Spleen (tissue), 11 donors: Measurements from ENCODE around the gene CAND2. TPM values are rescaled to one million over a fixed set of nuclear protein-coding genes. Genes with fewer than 3 reads are reported as not detected.

Experiments used
- DNase-seq: peaks from one replicate; pipeline ENCODE4 v3.0.0-alpha.2; 2020
- H3K27ac ChIP-seq, 8 donors: fragments of 200-600 bp; sonication (generic) in 7 of 8; 1 replicate in 4 of 8; 2 replicates in 4 of 8; pipeline versions ENCODE4 v1.5.0 to v1.8.0; 2016 to 2021; ENCODE audit warnings: inconsistent platforms in 4 of 8, mild to moderate bottlenecking in 4 of 8, moderate library complexity in 1 of 8
- H3K27me3 ChIP-seq, 7 donors: fragments of 200-600 bp; sonication (generic) in 6 of 7; replicated peaks in 1 of 7; 1 replicate in 4 of 7; 2 replicates in 3 of 7; pipeline versions ENCODE4 v1.5.0 to v1.8.0; 2016 to 2021; ENCODE audit warnings: inconsistent platforms in 3 of 7, mild to moderate bottlenecking in 1 of 7
- H3K36me3 ChIP-seq, 6 donors: fragments of 200-600 bp; sonication (generic) in 5 of 6; 1 replicate in 4 of 6; 2 replicates in 2 of 6; pipeline versions ENCODE4 v1.5.0 to v1.8.0; 2016 to 2021; ENCODE audit warnings: inconsistent platforms in 2 of 6
- H3K4me1 ChIP-seq, 6 donors: fragments of 200-600 bp; sonication (generic) in 5 of 6; 1 replicate in 3 of 6; 2 replicates in 3 of 6; pipeline versions ENCODE4 v1.5.0 to v1.8.0; 2016 to 2021; ENCODE audit warnings: inconsistent platforms in 3 of 6
- H3K4me3 ChIP-seq, 8 donors: fragments of 200-600 bp; sonication (generic) in 7 of 8; 1 replicate in 4 of 8; 2 replicates in 4 of 8; pipeline versions ENCODE4 v1.5.0 to v1.8.0; 2016 to 2021; ENCODE audit warnings: inconsistent platforms in 4 of 8, mild to moderate bottlenecking in 4 of 8, moderate library complexity in 2 of 8
- H3K9me3 ChIP-seq, 8 donors: fragments of 200-600 bp; sonication (generic) in 7 of 8; 1 replicate in 4 of 8; 2 replicates in 4 of 8; pipeline versions ENCODE4 v1.5.0 to v1.8.0; 2016 to 2021; ENCODE audit warnings: inconsistent platforms in 4 of 8
- CTCF ChIP-seq, 11 experiments: fragments of 200-600 bp in 7 of 11; fragments of 450-650 bp in 4 of 11; sonication (generic) in 4 of 11; IDR thresholded peaks in 8 of 11; conservative IDR thresholded peaks in 3 of 11; 1 replicate in 7 of 11; 2 replicates in 4 of 11; pipeline versions ENCODE4 v1.4.0 to v1.8.0; 2016 to 2021; ENCODE audit warnings: antibody characterized with exemption in 11 of 11, inconsistent platforms in 4 of 11, mild to moderate bottlenecking in 1 of 11
- POLR2A ChIP-seq, 3 donors: fragments of 450-650 bp; IDR thresholded peaks; one replicate each; pipeline ENCODE4 v1.5.1; 2017; ENCODE audit warnings: antibody characterized with exemption in 3 of 3, mild to moderate bottlenecking in 1 of 3
- POLR2AphosphoS5 ChIP-seq, 3 donors: sonication (generic); formaldehyde crosslinking; IDR thresholded peaks; one replicate each; pipeline ENCODE4 v1.5.1; 2017; ENCODE audit warnings: antibody characterized with exemption in 3 of 3
- WGBS, 5 donors: extraction: QIAGEN DNeasy Blood & Tissue Kit in 3 of 5; methylation state at CpG; one replicate each; pipeline versions ENCODE4 v1.1.5 to v1.1.7; 2013 to 2018; 5-methylcytosine and 5-hydroxymethylcytosine counted together
- intact Hi-C: fragments of 100-400 bp; cut with DNase I; formaldehyde crosslinking; loops from one replicate; pipeline ENCODE4 v1.15.0; 2023; ENCODE audit warnings: low total_unique reads
- polyA plus RNA-seq, 3 donors: library from polyadenylated mRNA; stranded (reverse); fragments of 200-250 nt; gene quantifications; one replicate each; pipeline ENCODE4 v1.2.1, GENCODE V29; 2013
- total RNA-seq, 7 donors: library from RNA; depleted of rRNA in 3 of 7; stranded (reverse); fragments of >200 nt in 3 of 7; fragmentation: NEBNext Ultra II Directional in 4 of 7; extraction: Animal tissue kit (Norgen Biotek cat#: 25700) in 4 of 7; gene quantifications; one replicate each; pipeline versions ENCODE4 v1.1.0 to v1.2.1, GENCODE V29; 2016 to 2021
- donor health status: healthy with polysubstance abuse.
- donor health status: DM: no; HTN: no; CAD: no; lungs with moderate emphysema.
- donor health status: DM: no; HTN: no; CAD: no.
- donor health status: Bipolar disorder and iron deficiency.
- donor health status: healthy.
- donor health status: DM: no; HTN: no; CAD: no.
- donor health status: DM: yes; HTN: yes; CAD: no.

Gene CAND2
- total and polyA plus RNA-seq, 10 donors, result 0.78 to 12.2 (median 7.5) TPM

DNA sequence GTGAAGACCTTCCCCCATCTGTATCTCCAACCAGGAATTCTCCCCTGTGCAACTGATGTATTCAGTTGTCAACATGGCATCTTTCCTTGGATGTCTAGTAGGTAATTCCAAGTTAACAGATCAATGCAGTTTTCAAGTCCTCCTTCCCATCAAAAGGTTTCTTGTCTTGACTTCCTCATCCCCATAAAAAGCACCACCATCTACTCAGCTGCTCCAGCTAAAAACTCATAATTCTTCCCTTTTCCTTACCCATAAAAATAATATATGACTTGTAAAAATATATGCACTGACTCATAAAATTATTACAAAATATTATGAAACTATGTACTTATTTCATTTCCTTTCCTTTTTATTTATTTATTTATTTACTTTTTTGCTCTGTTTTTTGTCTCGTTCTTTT lies 5.0 kb upstream of the CAND2 start:
- no peak overlapping the region for H3K27ac ChIP-seq
- H3K27me3 ChIP-seq, result peaks cover 0 to 9% (median 5%) of the 10 kb centered on the region in 7 donors
- WGBS, 5 donors, result 77 to 96% (median 88%) methylated on average over 1 of the region's 1 CpG
- peaks cover 0 to 8% (median 5%) of the 10 kb centered on the region in 6 donors for H3K4me1 ChIP-seq
- DNase-seq, result no peak
- no peaks in the 10 kb centered on the region for H3K36me3 ChIP-seq
- no peak overlapping the region for H3K4me3 ChIP-seq
- TF ChIP-seq CTCF (IDR thresholded peaks at IDR 0.05 in 8 of 11, conservative IDR thresholded peaks at IDR 0.05 in 3 of 11) (no peak), POLR2A (IDR thresholded peaks at IDR 0.05) (no peak), POLR2AphosphoS5 (IDR thresholded peaks at IDR 0.05) (no peak)
- intact Hi-C loops, result no loop called here
- H3K9me3 ChIP-seq, result no peaks in the 10 kb centered on the region

- Histone ChIP-seq H3K4me1 (peaks cover 0 to 31% (median 26%) of the 10 kb centered on the region in 6 donors), H3K27me3 (peaks cover 0 to 19% (median 8%) of the 10 kb centered on the region in 7 donors), H3K27ac (no peak overlapping the region), H3K4me3 (no peak overlapping the region), H3K9me3 (no peaks in the 10 kb centered on the region), H3K36me3 (no peaks in the 10 kb centered on the region)
- DNase-seq, result peak; percentile 14
- 76 to 92% (median 86%) methylated on average over 5 of the region's 5 CpGs for WGBS, 5 donors
- TF ChIP-seq POLR2A (IDR thresholded peaks at IDR 0.05), result no peak
- TF ChIP-seq CTCF (IDR thresholded peaks at IDR 0.05 in 8 of 11, conservative IDR thresholded peaks at IDR 0.05 in 3 of 11), result no peak
- TF ChIP-seq POLR2AphosphoS5 (IDR thresholded peaks at IDR 0.05), result no peak
- intact Hi-C loops, result no loop called here
Measured at GRCh38 chr3:12793701-12794100, 2.8 kb upstream of the CAND2 start.

DNA sequence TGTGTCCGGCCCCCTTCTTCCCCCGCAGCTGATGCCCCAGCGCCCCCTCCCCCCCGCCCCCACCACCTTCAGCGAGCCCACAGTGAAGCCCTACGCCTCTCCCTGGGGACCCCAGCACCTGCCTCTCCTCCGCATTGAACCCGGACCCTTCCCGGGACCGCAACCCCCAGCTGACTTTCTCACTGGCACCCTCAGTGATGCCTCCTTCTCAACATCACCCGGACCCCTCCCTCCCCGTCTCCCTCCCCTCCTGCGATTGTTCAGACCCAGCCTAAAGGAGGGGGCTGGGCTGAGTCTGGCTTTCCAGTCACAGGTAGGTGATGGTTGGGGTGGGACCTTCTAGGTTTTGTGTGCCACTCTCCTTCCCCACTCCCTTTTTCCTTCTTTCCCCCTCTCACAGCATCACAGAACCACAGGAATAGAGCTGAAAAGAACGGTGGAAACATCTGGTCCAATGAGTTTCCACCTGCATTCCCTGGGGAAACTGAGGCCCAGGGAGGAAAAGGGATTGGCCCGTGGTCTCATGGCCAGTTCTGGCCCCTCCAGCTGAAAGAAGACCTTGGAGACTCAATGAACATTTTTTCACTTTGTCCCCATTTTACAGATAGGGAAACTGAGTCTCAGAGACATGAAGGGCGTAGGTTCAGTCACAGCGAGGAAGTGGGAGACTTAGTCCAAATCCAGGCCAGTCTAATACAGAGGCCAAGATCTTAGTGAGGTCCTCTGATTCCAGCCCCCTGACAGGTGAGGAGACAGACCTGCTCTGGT lies 828 bp downstream of the CAND2 start:
- intact Hi-C loops, result no loop called here
- Histone ChIP-seq H3K4me3 (peak overlapping the region in 6 of 8 donors; percentile 47 to 77 (median 56)), H3K9me3 (no peaks in the 10 kb centered on the region), H3K27ac (peak overlapping the region in 5 of 8 donors; percentile 33 to 79 (median 69)), H3K4me1 (peaks cover 0 to 31% (median 26%) of the 10 kb centered on the region in 6 donors), H3K27me3 (peaks cover 0 to 19% (median 8%) of the 10 kb centered on the region in 7 donors), H3K36me3 (no peaks in the 10 kb centered on the region)
- TF ChIP-seq POLR2AphosphoS5 (IDR thresholded peaks at IDR 0.05), result no peak
- TF ChIP-seq CTCF (IDR thresholded peaks at IDR 0.05 in 8 of 11, conservative IDR thresholded peaks at IDR 0.05 in 3 of 11), result no peak
- no peak for TF ChIP-seq POLR2A (IDR thresholded peaks at IDR 0.05)
- 37 to 59% (median 40%) methylated on average over 14 to 17 of the region's 17 CpGs for WGBS, 5 donors
- DNase-seq, result no peak

DNA sequence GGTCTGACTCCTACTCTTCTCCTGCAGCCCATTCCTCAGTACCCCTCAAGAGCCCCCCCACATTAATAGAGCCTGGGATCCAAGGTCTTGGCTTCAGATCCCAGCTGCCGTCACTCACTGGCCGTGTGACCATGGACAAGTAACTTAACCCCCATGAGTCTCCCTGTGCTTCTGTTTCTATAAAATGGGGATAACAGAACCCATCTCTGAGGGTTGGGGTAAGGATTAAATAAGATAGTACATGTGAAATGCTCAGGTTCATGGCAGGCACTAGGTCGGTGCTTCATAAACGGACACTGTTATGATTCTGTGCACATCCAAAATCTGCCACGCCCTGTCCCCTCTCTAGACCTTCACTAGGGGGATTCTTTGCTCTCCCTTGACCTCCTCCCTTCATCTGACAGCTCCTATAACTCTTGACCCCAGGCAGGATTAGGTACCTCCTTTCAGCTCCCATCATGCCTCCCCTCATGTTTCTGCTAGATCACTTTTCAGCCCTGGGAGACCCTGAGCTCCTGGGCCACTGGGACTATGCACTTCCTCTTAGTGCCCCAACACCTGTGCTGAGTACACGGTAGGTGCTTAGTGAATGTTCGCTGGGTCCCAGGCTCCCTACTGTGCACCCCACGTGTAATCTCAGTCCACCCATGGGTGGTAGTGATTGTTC lies 1.5 kb downstream of the CAND2 start:
- WGBS, 5 donors, result 56 to 75% (median 63%) methylated on average over 8 of the region's 8 CpGs
- Histone ChIP-seq H3K27me3 (peaks cover 0 to 19% (median 8%) of the 10 kb centered on the region in 7 donors), H3K4me1 (peaks cover 0 to 31% (median 26%) of the 10 kb centered on the region in 6 donors), H3K4me3 (no peak overlapping the region), H3K9me3 (no peaks in the 10 kb centered on the region), H3K27ac (peak overlapping the region in 4 of 8 donors; percentile 2 to 54 (median 42)), H3K36me3 (no peaks in the 10 kb centered on the region)
- intact Hi-C loops, result no loop called here
- DNase-seq, result no peak
- no peak for TF ChIP-seq CTCF (IDR thresholded peaks at IDR 0.05 in 8 of 11, conservative IDR thresholded peaks at IDR 0.05 in 3 of 11)
- TF ChIP-seq POLR2AphosphoS5 (IDR thresholded peaks at IDR 0.05), result no peak
- no peak for TF ChIP-seq POLR2A (IDR thresholded peaks at IDR 0.05)
